Brain pericyte (primary cell): ENCODE measurements around the gene CDC6.

ENCODE experiments used
- DNase-seq: peaks from one replicate; pipeline ENCODE4 v3.0.0-alpha.2; 2012; ENCODE audit warnings: low read depth, low spot score

The CDC6 gene

DNA sequence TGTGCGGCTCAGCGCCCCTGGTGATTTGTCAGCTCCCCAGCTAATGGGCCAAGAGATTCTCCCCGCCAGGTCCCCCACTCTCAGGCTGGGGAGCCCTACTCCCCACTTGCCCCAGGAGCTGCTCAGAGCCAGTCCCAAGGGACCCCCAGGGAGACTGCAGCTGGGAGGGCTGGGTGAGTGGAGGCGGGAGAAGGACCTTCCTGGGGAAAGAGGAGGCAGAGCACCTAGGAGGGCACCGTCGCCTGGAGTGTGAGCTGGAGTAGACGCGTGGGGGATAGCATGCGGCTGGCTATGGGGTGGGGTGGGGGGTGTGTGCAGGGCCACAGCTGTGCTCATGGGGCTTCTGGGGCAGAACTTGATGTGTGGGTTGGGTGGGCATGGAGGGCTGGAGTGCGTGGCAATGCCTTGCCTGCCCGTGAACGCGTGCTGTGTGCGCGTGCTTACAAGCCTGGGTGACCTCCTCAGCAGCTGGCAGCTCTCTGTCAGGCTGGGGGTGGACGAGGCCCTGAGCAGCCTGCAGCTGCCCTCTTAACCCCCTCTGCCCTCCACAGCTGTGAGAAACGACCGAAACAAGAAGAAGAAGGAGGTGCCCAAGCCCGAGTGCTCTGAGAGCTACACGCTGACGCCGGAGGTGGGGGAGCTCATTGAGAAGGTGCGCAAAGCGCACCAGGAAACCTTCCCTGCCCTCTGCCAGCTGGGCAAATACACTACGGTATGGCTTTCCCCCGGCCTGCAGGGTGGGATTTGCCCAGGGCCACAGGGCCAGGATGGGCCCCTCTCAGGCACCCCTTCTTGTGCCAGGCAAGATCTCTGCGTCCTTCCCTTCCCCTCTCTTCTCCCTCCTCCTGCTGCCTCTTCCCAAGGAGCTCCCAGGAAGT, 63.9 kb downstream of the CDC6 start:
- no peak for DNase-seq

- no peak for DNase-seq
Observed at GRCh38 chr17:40352237-40352778, 64.6 kb downstream of the CDC6 start.

DNA sequence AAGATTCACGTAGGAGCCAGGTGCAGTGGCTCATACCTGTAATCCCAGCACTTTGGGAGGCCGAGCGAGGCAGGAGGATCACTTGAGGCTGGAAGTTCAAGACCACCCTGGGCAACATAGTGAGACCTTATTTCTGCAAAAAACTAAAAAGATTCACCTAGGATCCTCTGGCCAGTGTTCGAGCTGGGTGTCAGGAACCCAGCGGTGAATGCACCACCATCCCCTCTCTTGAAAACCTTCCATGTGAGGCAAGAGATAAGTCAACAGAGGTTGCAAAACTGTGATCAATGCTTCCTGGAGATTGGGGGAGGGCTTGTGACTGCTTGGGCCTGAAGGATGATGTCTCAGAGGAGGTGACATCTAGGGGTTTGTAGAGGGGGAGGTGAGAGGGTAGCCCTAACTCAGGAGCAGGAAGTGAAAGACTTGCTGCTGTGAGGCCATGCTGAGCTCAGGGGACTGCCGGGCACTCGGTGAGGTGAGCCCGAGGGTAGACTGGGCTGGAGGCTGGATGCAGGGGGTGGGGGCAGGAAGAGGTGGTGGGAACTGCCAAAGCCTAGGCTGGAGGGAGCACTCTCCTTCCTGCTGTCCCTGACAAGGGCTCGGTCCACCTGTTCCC, 65.2 kb downstream of the CDC6 start:
- DNase-seq: no peak
